Gastrocnemius medialis (tissue), 4 donors: ENCODE measurements around the gene SCN9A.

Experiments
- POLR2A ChIP-seq, 2 donors: fragments of 450-650 bp; IDR thresholded peaks; one replicate each; pipeline ENCODE4 v1.6.1; 2017; ENCODE audit warnings: antibody characterized with exemption in 2 of 2, mild to moderate bottlenecking in 2 of 2, moderate library complexity in 2 of 2
- TF ChIP-seq, protein P1 (sequence below), 5 experiments: fragments of 450-650 bp in 3 of 5; fragments of 200-600 bp in 2 of 5; sonication (generic) in 2 of 5; IDR thresholded peaks in 4 of 5; conservative IDR thresholded peaks in 1 of 5; 1 replicate in 4 of 5; 2 replicates in 1 of 5; pipeline ENCODE4 v1.5.1; 2016 to 2019; ENCODE audit warnings: antibody characterized with exemption in 5 of 5, mild to moderate bottlenecking in 3 of 5, moderate library complexity in 3 of 5

DNA sequence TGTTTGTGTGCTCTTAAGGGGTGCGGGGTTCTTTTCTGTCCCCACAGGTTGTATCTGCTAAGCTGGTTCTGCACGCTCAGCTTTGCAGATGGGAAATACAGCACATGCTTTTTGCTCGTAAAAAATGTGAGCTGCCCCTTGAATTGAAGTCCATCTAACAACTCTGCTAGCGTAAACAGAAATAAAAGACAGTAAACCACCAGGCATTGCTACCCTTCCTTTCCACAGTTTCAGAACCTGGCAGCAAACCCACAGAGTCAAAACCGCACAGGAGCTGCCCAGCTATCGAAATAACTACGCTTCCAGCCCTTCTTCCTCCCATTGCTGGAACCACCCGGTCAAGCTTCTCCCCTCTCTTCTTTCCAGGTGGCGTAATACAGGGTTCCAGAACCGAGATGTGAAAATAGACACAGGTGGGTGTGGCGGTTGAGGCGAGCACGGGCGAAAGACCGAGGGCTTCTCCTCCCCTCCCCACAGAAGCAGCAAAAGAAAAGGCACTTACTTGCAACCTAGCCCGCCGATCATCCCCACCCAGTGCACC lies 479 bp downstream of the SCN9A start:
- TF ChIP-seq, protein P1, sequence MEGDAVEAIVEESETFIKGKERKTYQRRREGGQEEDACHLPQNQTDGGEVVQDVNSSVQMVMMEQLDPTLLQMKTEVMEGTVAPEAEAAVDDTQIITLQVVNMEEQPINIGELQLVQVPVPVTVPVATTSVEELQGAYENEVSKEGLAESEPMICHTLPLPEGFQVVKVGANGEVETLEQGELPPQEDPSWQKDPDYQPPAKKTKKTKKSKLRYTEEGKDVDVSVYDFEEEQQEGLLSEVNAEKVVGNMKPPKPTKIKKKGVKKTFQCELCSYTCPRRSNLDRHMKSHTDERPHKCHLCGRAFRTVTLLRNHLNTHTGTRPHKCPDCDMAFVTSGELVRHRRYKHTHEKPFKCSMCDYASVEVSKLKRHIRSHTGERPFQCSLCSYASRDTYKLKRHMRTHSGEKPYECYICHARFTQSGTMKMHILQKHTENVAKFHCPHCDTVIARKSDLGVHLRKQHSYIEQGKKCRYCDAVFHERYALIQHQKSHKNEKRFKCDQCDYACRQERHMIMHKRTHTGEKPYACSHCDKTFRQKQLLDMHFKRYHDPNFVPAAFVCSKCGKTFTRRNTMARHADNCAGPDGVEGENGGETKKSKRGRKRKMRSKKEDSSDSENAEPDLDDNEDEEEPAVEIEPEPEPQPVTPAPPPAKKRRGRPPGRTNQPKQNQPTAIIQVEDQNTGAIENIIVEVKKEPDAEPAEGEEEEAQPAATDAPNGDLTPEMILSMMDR (IDR thresholded peaks at IDR 0.05 in 4 of 5, conservative IDR thresholded peaks at IDR 0.05 in 1 of 5): no peak
- no peak for TF ChIP-seq POLR2A (IDR thresholded peaks at IDR 0.05)
